Muscle layer of duodenum (tissue), 2 donors: Measurements from ENCODE around the gene MTHFSD.

Experiments used
- H3K27ac ChIP-seq: one replicate; pipeline ENCODE4 v1.7.0; 2013; ENCODE audit warnings: mild to moderate bottlenecking, low read length
- H3K27me3 ChIP-seq: one replicate; pipeline ENCODE4 v1.7.0; 2013; ENCODE audit warnings: low read depth, mild to moderate bottlenecking, control low read depth, low read length
- H3K36me3 ChIP-seq, 2 donors: one replicate each; pipeline ENCODE4 v1.7.0; 2013; ENCODE audit warnings: low read length in 2 of 2, control low read depth in 1 of 2, mild to moderate bottlenecking in 1 of 2; ENCODE audit not compliant: insufficient read depth in 2 of 2, control insufficient read depth in 1 of 2
- H3K4me1 ChIP-seq, 2 donors: one replicate each; pipeline ENCODE4 v1.7.0; 2013; ENCODE audit warnings: low read length in 2 of 2, mild to moderate bottlenecking in 2 of 2, control low read depth in 1 of 2, moderate library complexity in 1 of 2; ENCODE audit not compliant: insufficient read depth in 2 of 2, control insufficient read depth in 1 of 2
- H3K4me3 ChIP-seq, 2 donors: one replicate each; pipeline ENCODE4 v1.7.0; 2013; ENCODE audit warnings: low read length in 2 of 2, low read depth in 1 of 2, mild to moderate bottlenecking in 1 of 2
- H3K9me3 ChIP-seq, 2 donors: one replicate each; pipeline ENCODE4 v1.7.0; 2013; ENCODE audit warnings: low read length in 2 of 2, control low read depth in 1 of 2, mild to moderate bottlenecking in 1 of 2; ENCODE audit not compliant: control insufficient read depth in 1 of 2
- donor health status: healthy.

MTHFSD gene

GRCh38 chr16:86530251-86531190 lies 24.5 kb downstream of the MTHFSD start:
- no peaks in the 10 kb centered on the region for H3K9me3 ChIP-seq
- H3K27ac ChIP-seq = no peak overlapping the region
- peaks cover 0 to 6% of the 10 kb centered on the region in 2 donors for H3K4me1 ChIP-seq
- H3K36me3 ChIP-seq = peaks cover 0 to 4% of the 10 kb centered on the region in 2 donors
- H3K27me3 ChIP-seq = no peaks in the 10 kb centered on the region
- H3K4me3 ChIP-seq = no peak overlapping the region

- Histone ChIP-seq H3K4me3 (no peak overlapping the region), H3K27ac (no peak overlapping the region), H3K27me3 (no peaks in the 10 kb centered on the region)
These were observed 25.9 kb downstream of the MTHFSD start for GRCh38 chr16:86529160-86529559.

DNA sequence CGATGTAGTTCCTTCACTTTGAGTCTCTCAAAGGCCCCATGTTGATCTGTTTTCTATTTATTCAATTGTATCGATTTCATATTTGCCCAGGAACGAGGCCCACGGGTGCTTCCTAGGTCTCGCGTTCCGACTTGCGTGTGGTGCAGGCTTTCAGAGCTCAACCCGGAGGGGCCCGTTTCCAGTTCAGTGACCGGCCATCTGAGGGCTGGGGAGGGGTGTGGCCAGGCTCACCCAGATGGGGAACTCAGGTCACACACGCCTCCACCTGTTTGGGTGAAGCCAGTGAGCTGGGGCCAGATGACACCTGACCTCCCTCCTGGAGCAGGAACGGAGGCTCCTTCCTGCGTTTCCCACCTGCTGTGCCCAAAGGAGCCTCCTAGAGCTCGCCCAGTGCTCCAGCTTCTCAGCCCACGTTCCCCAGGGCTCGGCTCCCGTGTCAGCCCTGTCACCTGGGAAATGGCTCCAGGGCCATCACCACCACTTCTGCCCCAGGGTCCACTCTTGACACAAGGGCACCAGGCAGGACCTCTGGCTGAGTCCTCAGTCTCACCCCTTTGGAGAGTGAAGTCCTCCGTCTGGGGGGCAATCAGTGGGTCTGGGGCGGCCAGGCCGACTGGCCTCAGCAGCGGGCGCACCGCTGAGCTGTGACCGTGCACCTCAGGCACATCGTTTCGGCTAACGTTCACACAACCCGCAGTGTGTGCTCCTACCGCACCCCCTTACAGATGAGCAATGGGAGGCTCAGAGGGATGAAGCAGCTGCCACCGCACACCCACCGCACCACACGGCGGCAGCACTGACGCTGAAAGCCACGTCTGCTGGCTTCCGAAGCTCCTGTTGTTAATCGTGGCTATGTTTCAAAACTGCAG lies 26.7 kb downstream of the MTHFSD start:
- Histone ChIP-seq H3K9me3 (no peaks in the 10 kb centered on the region), H3K27me3 (no peaks in the 10 kb centered on the region), H3K4me3 (no peak overlapping the region), H3K4me1 (peaks cover 0 to 12% of the 10 kb centered on the region in 2 donors), H3K27ac (no peak overlapping the region), H3K36me3 (peaks cover 0 to 4% of the 10 kb centered on the region in 2 donors)

More at GRCh38 chr16:86529160-86529559, 25.9 kb downstream of the MTHFSD start:
- Histone ChIP-seq H3K36me3 (peaks cover 0 to 4% of the 10 kb centered on the region in 2 donors), H3K9me3 (no peaks in the 10 kb centered on the region), H3K4me1 (peaks cover 0 to 6% of the 10 kb centered on the region in 2 donors)

- Histone ChIP-seq H3K4me1 (peaks cover 0 to 15% of the 10 kb centered on the region in 2 donors), H3K27me3 (no peaks in the 10 kb centered on the region), H3K27ac (no peak overlapping the region), H3K9me3 (no peaks in the 10 kb centered on the region), H3K4me3 (no peak overlapping the region), H3K36me3 (peaks cover 0 to 4% of the 10 kb centered on the region in 2 donors)
These were observed 27.7 kb downstream of the MTHFSD start for GRCh38 chr16:86527366-86527765.

- Histone ChIP-seq H3K27ac (no peak overlapping the region), H3K4me1 (peaks cover 0 to 10% of the 10 kb centered on the region in 2 donors), H3K36me3 (no peaks in the 10 kb centered on the region), H3K4me3 (no peak overlapping the region), H3K27me3 (no peaks in the 10 kb centered on the region), H3K9me3 (no peaks in the 10 kb centered on the region)
These were observed 29.3 kb downstream of the MTHFSD start for GRCh38 chr16:86525696-86526095.

- no peak overlapping the region for H3K27ac ChIP-seq
- H3K27me3 ChIP-seq = no peaks in the 10 kb centered on the region
- no peaks in the 10 kb centered on the region for H3K36me3 ChIP-seq
- no peak overlapping the region for H3K4me3 ChIP-seq
- peaks cover 4 to 26% of the 10 kb centered on the region in 2 donors for H3K4me1 ChIP-seq
- H3K9me3 ChIP-seq = no peaks in the 10 kb centered on the region
These were observed 31.0 kb downstream of the MTHFSD start for GRCh38 chr16:86524029-86524428.

DNA sequence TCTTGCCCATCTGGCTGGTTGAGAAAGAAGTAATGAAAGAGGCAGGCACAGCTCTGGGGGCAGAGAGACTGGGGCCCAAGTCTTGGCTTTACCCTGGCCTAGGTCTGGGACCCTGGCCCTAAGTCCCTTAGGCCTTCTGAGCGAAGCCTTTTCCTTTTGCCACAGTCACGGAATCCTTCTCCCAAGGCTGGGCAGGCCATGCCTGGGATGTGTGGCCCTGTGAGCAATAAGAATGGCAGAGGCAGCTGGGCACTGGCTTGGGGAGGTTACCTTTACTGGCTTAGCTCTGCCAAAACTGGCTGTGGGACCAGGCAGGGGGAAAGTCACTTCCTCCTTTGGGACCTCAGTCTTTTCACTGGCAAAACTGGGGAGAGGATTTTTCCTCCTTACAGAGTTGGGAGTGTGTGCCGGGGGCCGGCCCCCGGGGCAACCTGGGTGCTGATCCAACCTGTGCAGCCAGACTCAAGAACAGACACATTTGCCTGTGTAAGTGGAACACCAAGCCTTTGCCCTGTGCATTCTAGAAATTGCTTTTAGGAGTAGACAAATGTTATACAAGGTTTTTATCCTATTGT lies 31.8 kb downstream of the MTHFSD start:
- Histone ChIP-seq H3K4me3 (no peak overlapping the region), H3K9me3 (no peaks in the 10 kb centered on the region), H3K27ac (no peak overlapping the region), H3K4me1 (peaks cover 4 to 30% of the 10 kb centered on the region in 2 donors), H3K27me3 (no peaks in the 10 kb centered on the region), H3K36me3 (no peaks in the 10 kb centered on the region)

GRCh38 chr16:86522634-86523033 lies 32.4 kb downstream of the MTHFSD start:
- Histone ChIP-seq H3K4me3 (no peak overlapping the region), H3K36me3 (no peaks in the 10 kb centered on the region), H3K27ac (no peak overlapping the region), H3K27me3 (no peaks in the 10 kb centered on the region), H3K9me3 (no peaks in the 10 kb centered on the region), H3K4me1 (peaks cover 7 to 36% of the 10 kb centered on the region in 2 donors)

GRCh38 chr16:86521236-86522197 lies 33.5 kb downstream of the MTHFSD start:
- Histone ChIP-seq H3K27me3 (peaks cover 5% of the 10 kb centered on the region), H3K36me3 (no peaks in the 10 kb centered on the region), H3K4me3 (no peak overlapping the region), H3K9me3 (no peaks in the 10 kb centered on the region), H3K27ac (no peak overlapping the region), H3K4me1 (peaks cover 7 to 40% of the 10 kb centered on the region in 2 donors)
